VCaP (cell line): ENCODE results near the gene RAMP2.

Source experiments
- H3K27ac ChIP-seq: fragments of 450-650 bp; 2 replicates; pipeline ENCODE4 v1.5.1; 2017
- TF ChIP-seq, protein P1 (sequence below): fragments of 450-650 bp; conservative IDR thresholded peaks from 2 replicates; pipeline ENCODE4 v1.5.1; 2017; ENCODE audit warnings: mild to moderate bottlenecking, moderate library complexity

RAMP2 gene

GRCh38 chr17:42784811-42785592 is 24.0 kb downstream of the RAMP2 start:
- TF ChIP-seq, protein P1, sequence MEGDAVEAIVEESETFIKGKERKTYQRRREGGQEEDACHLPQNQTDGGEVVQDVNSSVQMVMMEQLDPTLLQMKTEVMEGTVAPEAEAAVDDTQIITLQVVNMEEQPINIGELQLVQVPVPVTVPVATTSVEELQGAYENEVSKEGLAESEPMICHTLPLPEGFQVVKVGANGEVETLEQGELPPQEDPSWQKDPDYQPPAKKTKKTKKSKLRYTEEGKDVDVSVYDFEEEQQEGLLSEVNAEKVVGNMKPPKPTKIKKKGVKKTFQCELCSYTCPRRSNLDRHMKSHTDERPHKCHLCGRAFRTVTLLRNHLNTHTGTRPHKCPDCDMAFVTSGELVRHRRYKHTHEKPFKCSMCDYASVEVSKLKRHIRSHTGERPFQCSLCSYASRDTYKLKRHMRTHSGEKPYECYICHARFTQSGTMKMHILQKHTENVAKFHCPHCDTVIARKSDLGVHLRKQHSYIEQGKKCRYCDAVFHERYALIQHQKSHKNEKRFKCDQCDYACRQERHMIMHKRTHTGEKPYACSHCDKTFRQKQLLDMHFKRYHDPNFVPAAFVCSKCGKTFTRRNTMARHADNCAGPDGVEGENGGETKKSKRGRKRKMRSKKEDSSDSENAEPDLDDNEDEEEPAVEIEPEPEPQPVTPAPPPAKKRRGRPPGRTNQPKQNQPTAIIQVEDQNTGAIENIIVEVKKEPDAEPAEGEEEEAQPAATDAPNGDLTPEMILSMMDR = no peak

GRCh38 chr17:42787266-42787665 is 26.2 kb downstream of the RAMP2 start:
- TF ChIP-seq, protein P1 = no peak
- H3K27ac ChIP-seq = no peak overlapping the region

More at GRCh38 chr17:42784811-42785592, 24.0 kb downstream of the RAMP2 start:
- no peak overlapping the region for H3K27ac ChIP-seq

GRCh38 chr17:42791948-42792347 is 30.9 kb downstream of the RAMP2 start:
- no peak overlapping the region for H3K27ac ChIP-seq
- TF ChIP-seq, protein P1 = no peak

DNA sequence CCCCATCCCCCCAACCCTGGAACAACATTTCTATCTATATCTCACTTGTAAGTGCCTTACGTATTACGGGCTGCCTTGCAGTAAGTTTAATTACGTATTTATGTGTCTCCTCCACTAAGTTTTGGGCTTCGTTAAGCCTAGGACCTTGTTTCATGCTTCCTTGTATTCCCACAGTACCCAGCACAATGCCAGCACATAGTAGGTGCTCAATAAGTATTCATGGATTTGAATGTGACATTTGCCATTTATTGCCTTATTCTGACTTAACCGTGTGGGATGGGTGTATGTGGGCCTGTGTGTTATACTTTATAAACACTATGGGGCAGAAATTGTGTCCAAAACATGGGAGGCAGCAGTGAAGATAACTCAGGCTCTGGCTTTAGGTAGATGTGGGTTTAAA is 31.5 kb downstream of the RAMP2 start:
- TF ChIP-seq, protein P1 = no peak
- H3K27ac ChIP-seq = no peak overlapping the region

DNA sequence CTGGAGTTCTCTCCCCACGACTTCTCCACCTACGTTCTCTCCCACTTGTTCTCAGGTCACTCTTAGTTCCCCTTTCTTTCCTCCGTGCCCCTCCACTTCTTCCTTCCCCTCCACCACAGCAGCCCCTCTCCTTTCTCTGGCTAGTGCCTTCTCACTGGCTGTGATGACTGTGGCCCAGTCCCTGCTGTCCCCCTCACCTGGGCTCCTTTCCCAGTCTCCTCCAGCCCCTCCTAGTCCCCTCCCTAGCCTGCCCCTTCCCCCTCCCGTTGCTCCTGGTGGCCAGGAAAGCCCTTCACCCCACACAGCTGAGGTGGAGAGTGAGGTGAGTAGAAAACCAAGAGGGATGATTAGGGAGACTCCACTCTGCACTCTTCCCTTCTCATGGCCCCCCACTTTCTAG is 34.0 kb downstream of the RAMP2 start:
- TF ChIP-seq, protein P1 = no peak
- H3K27ac ChIP-seq = no peak overlapping the region

- H3K27ac ChIP-seq = no peak overlapping the region
- TF ChIP-seq, protein P1 = no peak
Observed at GRCh38 chr17:42795465-42795864, 34.4 kb downstream of the RAMP2 start.

- no peak overlapping the region for H3K27ac ChIP-seq
- TF ChIP-seq, protein P1 = no peak
Observed at GRCh38 chr17:42796066-42796758, 35.2 kb downstream of the RAMP2 start.
